ENCODE measurements around the gene GNPTAB.
A peak's percentile ranks its signal among the peaks of the same experiment; 100 is the strongest.
"Not testable (repeated sequence)": the region's sequence is repeated elsewhere in the genome, so short reads cannot be mapped to it uniquely, and the experiment has no call there.

GNPTAB gene

GRCh38 chr12:101830367-101831325, at the start of gene GNPTAB:
GNPTAB (minus strand) TSS chr12:101830959; CDS start chr12:101830675, 284 bp downstream.
- peak; percentile 65 for DNase-seq (ENCODE audit: low read depth)

GRCh38 chr12:101878243-101878821, 47.6 kb upstream of the GNPTAB start:
- DNase-seq (ENCODE audit: low read depth): no peak

- no peak for DNase-seq (ENCODE audit: low read depth)
These were observed 47.1 kb upstream of the GNPTAB start for GRCh38 chr12:101877806-101878242.

GRCh38 chr12:101876861-101877805, 46.4 kb upstream of the GNPTAB start, which contains the start of gene DRAM1:
DRAM1 (plus strand) TSS chr12:101877580; CDS start chr12:101877790, 210 bp downstream.
- peak; percentile 36 for DNase-seq (ENCODE audit: low read depth)

- no peak for DNase-seq (ENCODE audit: low read depth)
These were observed 45.6 kb upstream of the GNPTAB start for GRCh38 chr12:101876322-101876860.

GRCh38 chr12:101875162-101875561, 44.4 kb upstream of the GNPTAB start:
- no peak for DNase-seq (ENCODE audit: low read depth)

GRCh38 chr12:101870925-101871324, 40.2 kb upstream of the GNPTAB start:
- DNase-seq (ENCODE audit: low read depth): no peak

GRCh38 chr12:101867619-101868018, 36.9 kb upstream of the GNPTAB start:
- DNase-seq (ENCODE audit: low read depth): not testable (repeated sequence)

- no peak for DNase-seq (ENCODE audit: low read depth)
These were observed 36.0 kb upstream of the GNPTAB start for GRCh38 chr12:101866615-101867373.

- no peak for DNase-seq (ENCODE audit: low read depth)
These were observed 33.2 kb upstream of the GNPTAB start for GRCh38 chr12:101863981-101864380.

GRCh38 chr12:101862245-101862644, 31.5 kb upstream of the GNPTAB start:
- DNase-seq (ENCODE audit: low read depth): no peak

GRCh38 chr12:101861688-101862087, 30.9 kb upstream of the GNPTAB start:
- DNase-seq (ENCODE audit: low read depth): not testable (repeated sequence)

- no peak for DNase-seq (ENCODE audit: low read depth)
These were observed 29.2 kb upstream of the GNPTAB start for GRCh38 chr12:101859664-101860607.

GRCh38 chr12:101858361-101858760, 27.6 kb upstream of the GNPTAB start:
- DNase-seq (ENCODE audit: low read depth): no peak

- no peak for DNase-seq (ENCODE audit: low read depth)
These were observed 26.3 kb upstream of the GNPTAB start for GRCh38 chr12:101857043-101857558.

- DNase-seq (ENCODE audit: low read depth): not testable (repeated sequence)
These were observed 25.9 kb upstream of the GNPTAB start for GRCh38 chr12:101856614-101857013.

- no peak for DNase-seq (ENCODE audit: low read depth)
These were observed 25.2 kb upstream of the GNPTAB start for GRCh38 chr12:101855976-101856375.

- peak; percentile 92 for DNase-seq (ENCODE audit: low read depth)
These were observed 24.7 kb upstream of the GNPTAB start for GRCh38 chr12:101855364-101855884.

GRCh38 chr12:101854747-101855146, 24.0 kb upstream of the GNPTAB start:
- DNase-seq (ENCODE audit: low read depth): no peak

All from CMK (cell line).